Fibroblast of lung (primary cell): Measurements from ENCODE around the gene ACTR2.

Experiments
- EZH2 ChIP-seq: IDR thresholded peaks from 2 replicates; pipeline ENCODE4 v1.5.1; 2012; ENCODE audit warnings: low read length, control low read depth, mild to moderate bottlenecking; ENCODE audit errors: missing control alignments
- TF ChIP-seq, protein P1 (sequence below), 2 donors: IDR thresholded peaks in 1 of 2; conservative IDR thresholded peaks in 1 of 2; 1 replicate in 1 of 2; 2 replicates in 1 of 2; pipeline ENCODE4 v1.5.1; 2011 to 2012; ENCODE audit warnings: low read length in 2 of 2, control low read depth in 1 of 2, inconsistent platforms in 1 of 2, low read depth in 1 of 2, mild to moderate bottlenecking in 1 of 2

DNA sequence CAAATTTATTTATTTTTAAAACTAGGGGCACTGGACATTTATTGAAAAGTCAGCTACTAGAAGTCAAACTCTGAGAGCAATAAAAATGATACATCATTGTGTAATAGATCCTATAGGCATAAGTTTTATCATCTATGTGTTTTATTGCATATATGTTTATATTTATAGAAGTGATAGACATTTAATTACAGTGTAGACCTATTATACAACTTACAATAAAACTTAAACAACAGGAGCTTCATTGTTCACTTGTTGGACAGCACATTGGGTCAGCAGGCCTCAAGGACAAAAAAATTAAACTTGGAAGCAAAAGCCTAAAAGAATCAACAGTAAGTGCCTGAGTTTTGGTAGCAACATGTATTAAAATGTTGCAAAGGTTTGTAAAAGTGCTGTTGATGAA is 15.0 kb upstream of the ACTR2 start:
- TF ChIP-seq, protein P1, sequence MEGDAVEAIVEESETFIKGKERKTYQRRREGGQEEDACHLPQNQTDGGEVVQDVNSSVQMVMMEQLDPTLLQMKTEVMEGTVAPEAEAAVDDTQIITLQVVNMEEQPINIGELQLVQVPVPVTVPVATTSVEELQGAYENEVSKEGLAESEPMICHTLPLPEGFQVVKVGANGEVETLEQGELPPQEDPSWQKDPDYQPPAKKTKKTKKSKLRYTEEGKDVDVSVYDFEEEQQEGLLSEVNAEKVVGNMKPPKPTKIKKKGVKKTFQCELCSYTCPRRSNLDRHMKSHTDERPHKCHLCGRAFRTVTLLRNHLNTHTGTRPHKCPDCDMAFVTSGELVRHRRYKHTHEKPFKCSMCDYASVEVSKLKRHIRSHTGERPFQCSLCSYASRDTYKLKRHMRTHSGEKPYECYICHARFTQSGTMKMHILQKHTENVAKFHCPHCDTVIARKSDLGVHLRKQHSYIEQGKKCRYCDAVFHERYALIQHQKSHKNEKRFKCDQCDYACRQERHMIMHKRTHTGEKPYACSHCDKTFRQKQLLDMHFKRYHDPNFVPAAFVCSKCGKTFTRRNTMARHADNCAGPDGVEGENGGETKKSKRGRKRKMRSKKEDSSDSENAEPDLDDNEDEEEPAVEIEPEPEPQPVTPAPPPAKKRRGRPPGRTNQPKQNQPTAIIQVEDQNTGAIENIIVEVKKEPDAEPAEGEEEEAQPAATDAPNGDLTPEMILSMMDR (conservative IDR thresholded peaks at IDR 0.05 in 1 of 2, IDR thresholded peaks at IDR 0.05 in 1 of 2; ENCODE audit: low read depth in 1 of 2, low read length in 2 of 2) = no peak
- no peak for TF ChIP-seq EZH2
